GM19043 (cell line): ENCODE data around the gene GPX1.

ENCODE experiments used
- ATAC-seq: cut with Tn5 transposase; IDR thresholded peaks from one replicate; pipeline ENCODE4 v1.9.1; 2021; ENCODE audit warnings: low read depth; ENCODE audit not compliant: unreplicated experiment

GPX1 gene

DNA sequence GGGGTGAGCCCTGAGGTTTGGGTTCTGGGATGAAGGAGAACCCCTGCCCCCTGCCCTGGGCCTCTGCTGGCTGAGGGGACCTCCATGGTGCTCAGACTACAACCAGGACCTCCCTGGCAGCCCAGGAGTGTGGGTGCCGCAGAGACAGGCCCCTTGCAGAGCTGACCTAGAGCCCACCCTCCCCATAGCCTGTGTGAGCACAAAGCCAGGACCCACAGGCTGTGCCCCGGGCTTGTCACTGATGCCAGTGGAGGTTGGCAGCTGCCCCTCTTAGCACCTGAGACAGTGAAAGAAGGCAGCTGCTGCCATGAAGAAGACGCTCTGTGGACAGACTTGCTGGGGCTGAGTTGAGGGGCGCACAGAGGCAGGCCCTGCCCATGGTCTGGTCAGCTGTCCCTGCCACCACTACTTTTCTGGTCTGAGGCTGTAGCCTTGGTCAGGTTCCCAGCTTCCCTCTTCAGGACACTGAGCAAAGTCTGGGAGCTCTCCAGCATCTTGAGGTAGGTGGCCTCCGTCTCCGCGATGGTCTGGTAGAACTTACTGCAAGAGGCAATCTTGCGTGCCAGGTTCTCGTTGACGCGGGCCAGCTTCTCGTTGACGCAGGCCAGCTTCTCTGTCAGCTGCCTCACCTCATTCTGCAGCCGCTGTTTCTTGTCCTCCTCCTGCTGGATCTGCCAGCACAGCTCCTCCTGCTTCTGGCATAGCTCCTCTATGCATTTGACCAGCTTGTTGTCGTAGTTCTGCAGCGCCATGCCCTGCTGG, 41.3 kb downstream of the GPX1 start:
- ATAC-seq = no peak

DNA sequence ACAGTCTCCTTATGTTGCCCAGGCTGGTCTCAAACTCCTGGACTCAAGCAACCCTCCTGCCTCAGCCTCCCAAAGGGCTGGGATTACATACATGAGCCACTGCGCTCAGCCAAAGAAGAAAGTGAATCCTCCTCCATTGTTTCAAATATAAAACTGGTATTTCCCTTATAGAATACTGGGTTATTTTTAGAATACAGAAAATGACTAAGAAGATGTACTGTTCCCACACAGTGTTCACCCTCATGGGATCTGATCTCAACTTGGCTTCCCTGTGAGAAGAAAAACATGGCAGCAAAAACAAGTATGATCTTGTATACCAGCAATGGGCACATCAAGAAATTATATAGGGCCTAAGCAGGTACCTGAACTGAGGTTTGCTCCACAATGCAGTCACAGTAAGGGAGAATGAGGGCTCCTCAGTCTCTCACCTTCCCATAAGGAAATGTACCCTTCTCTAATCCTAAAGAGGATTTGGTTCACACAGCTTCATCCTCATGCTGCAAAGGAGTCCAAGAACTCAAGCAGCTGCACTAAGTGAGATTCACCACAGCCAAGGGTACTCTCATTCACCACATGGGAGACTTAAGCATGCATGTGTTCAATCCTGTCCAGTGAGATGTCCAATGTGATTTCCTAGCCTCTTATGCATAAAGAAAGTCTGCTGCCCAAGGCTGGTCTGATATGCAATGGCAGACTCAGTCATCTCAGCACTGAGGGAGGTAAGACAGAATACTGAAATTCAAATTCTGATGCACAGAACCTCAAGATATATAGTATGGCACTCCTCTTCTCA, 44.1 kb downstream of the GPX1 start:
- ATAC-seq = no peak

DNA sequence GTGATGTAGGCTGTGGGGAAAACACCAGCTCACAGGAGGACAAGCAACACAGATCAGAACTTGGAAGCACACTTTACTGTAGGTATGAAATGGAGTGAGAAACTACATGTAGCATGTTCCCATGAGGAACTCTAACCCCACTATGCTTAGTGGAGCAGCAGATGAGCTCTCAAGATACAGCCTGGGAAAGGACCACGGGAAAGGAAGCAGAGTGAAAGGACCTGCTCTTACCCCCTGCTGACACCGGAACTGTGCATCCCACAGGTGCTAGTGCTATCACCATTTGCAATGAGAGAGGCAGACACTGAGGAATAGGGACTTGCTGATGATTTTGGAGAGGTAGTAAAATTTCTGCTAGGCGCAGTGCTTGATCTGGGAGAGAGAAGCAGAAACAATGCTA, 46.9 kb downstream of the GPX1 start:
- ATAC-seq = no peak

DNA sequence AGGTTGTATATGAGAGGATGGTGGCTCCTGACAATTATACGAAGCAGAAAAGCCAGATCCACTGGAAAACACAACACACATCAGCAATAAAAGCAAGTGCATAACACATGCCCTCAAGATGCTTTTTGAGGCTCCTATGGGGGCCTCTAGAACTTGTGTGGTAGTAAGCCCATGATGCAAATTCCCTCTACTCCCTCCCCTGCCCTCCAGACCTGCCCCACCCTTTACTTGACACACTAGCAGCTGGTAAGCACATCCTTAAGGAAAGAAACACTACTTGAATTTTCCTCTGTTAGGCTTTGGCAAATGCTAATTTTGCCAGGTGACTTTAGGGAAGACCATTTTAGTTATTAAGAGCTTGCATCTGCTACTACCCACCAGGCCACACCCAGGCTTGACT, 47.5 kb downstream of the GPX1 start:
- no peak for ATAC-seq
